GM18507 (cell line): ENCODE measurements around the gene WDR1.
A peak's percentile ranks its signal among the peaks of the same experiment; 100 is the strongest.
"Not testable (repeated sequence)": the region's sequence is repeated elsewhere in the genome, so short reads cannot be mapped to it uniquely, and the experiment has no call there.

Experiments
- DNase-seq: peaks from one replicate; pipeline ENCODE4 v3.0.0; 2011; ENCODE audit warnings: low read depth; ENCODE audit not compliant: insufficient read length; ENCODE audit errors: extremely low spot score
- FAIRE-seq: peaks from 2 replicates; lab custom pipeline; 2011; peaks lifted over from hg19 to GRCh38; lab: Jason Lieb, UNC

WDR1 gene

GRCh38 chr4:10139518-10139917, 22.9 kb upstream of the WDR1 start:
- DNase-seq = no peak
- no peak for FAIRE-seq

GRCh38 chr4:10135260-10135659, 18.7 kb upstream of the WDR1 start:
- FAIRE-seq (no peak), DNase-seq (no peak)

- no peak for DNase-seq
- no peak for FAIRE-seq
Measured at GRCh38 chr4:10134141-10134540, 17.5 kb upstream of the WDR1 start.

GRCh38 chr4:10131202-10131601, 14.6 kb upstream of the WDR1 start:
- no peak for FAIRE-seq
- DNase-seq = no peak

- FAIRE-seq = no peak
- no peak for DNase-seq
Measured at GRCh38 chr4:10130178-10130888, 13.7 kb upstream of the WDR1 start.

GRCh38 chr4:10129196-10130177, 12.9 kb upstream of the WDR1 start:
- FAIRE-seq (no peak), DNase-seq (no peak)

- FAIRE-seq (no peak), DNase-seq (no peak)
Measured at GRCh38 chr4:10128761-10129160, 12.2 kb upstream of the WDR1 start.

- FAIRE-seq, DNase-seq: not testable (repeated sequence)
Measured at GRCh38 chr4:10127531-10127930, 10.9 kb upstream of the WDR1 start.

GRCh38 chr4:10124167-10124930, 7.8 kb upstream of the WDR1 start:
- DNase-seq (no peak), FAIRE-seq (no peak)

GRCh38 chr4:10123227-10124101, 6.9 kb upstream of the WDR1 start:
- no peak for FAIRE-seq
- DNase-seq = no peak

- no peak for FAIRE-seq
Measured at GRCh38 chr4:10122236-10122932, 5.8 kb upstream of the WDR1 start.

GRCh38 chr4:10121568-10122208, 5.1 kb upstream of the WDR1 start:
- FAIRE-seq (peak; percentile 36), DNase-seq (no peak)

More at GRCh38 chr4:10122236-10122932, 5.8 kb upstream of the WDR1 start:
- no peak for DNase-seq

- no peak for FAIRE-seq
- DNase-seq = no peak
Measured at GRCh38 chr4:10120943-10121567, 4.5 kb upstream of the WDR1 start.

- no peak for DNase-seq
- no peak for FAIRE-seq
Measured at GRCh38 chr4:10119773-10120172, 3.2 kb upstream of the WDR1 start.

GRCh38 chr4:10119278-10119677, 2.7 kb upstream of the WDR1 start:
- FAIRE-seq (no peak), DNase-seq (no peak)

GRCh38 chr4:10118048-10119004, 1.7 kb upstream of the WDR1 start:
- FAIRE-seq (no peak), DNase-seq (no peak)
